B cell (primary cell): ENCODE data around the gene UTP25. TPM values are rescaled to one million over a fixed set of nuclear protein-coding genes. Genes with fewer than 3 reads are reported as not detected.

ENCODE experiments used
- ATAC-seq: fragments of 200-7000 bp; cut with Tn5 transposase; one replicate; pipeline ENCODE4 v1.10.0; 2021; ENCODE audit warnings: low read depth, mild to moderate bottlenecking, moderate number of reproducible peaks, moderate library complexity
- CTCF ChIA-PET: fragments of 350-600 bp; sonication (Branson Sonifier 250); formaldehyde crosslinking; loops from one replicate; lab custom pipeline; 2021; ENCODE audit warnings: antibody characterized with exemption, inconsistent platforms; lab: Charles Lee
- POLR2A ChIA-PET: fragments of 350-600 bp; sonication (Branson Sonifier 250); formaldehyde crosslinking; loops from one replicate; lab custom pipeline; 2021; ENCODE audit warnings: antibody characterized with exemption; lab: Charles Lee
- DNase-seq: peaks from one replicate; pipeline ENCODE4 v3.0.0; 2013
- H2AFZ ChIP-seq: 2 replicates; pipeline ENCODE4 v1.6.1; 2012; ENCODE audit warnings: mild to moderate bottlenecking, low read depth, low read length; ENCODE audit not compliant: insufficient read depth, poor library complexity, severe bottlenecking
- H3K27ac ChIP-seq, 2 donors: 1 replicate in 1 of 2; 2 replicates in 1 of 2; pipeline ENCODE4 v1.5.1; 2012 to 2013; ENCODE audit warnings: low read length in 2 of 2, mild to moderate bottlenecking in 2 of 2, moderate library complexity in 1 of 2
- H3K27me3 ChIP-seq, 4 experiments: fragments of 200-600 bp in 1 of 4; sonication (generic) in 1 of 4; replicated peaks in 1 of 4; 1 replicate in 2 of 4; 2 replicates in 2 of 4; pipeline versions ENCODE4 v1.6.1 to v1.7.0; 2013 to 2016; ENCODE audit warnings: low read length in 3 of 4, mild to moderate bottlenecking in 2 of 4, mixed read lengths in 1 of 4, moderate library complexity in 1 of 4; ENCODE audit not compliant: insufficient read depth in 4 of 4, control insufficient read depth in 3 of 4; ENCODE audit errors: control extremely low read depth in 1 of 4
- H3K36me3 ChIP-seq, 2 experiments: replicated peaks in 1 of 2; 1 replicate in 1 of 2; 2 replicates in 1 of 2; pipeline versions ENCODE4 v1.6.1 to v1.7.1; 2013; ENCODE audit warnings: low read length in 1 of 2; ENCODE audit not compliant: insufficient read depth in 2 of 2, control insufficient read depth in 1 of 2; ENCODE audit errors: control extremely low read depth in 1 of 2, extremely low read depth in 1 of 2
- H3K4me1 ChIP-seq, 2 donors: fragments of 200-600 bp in 1 of 2; sonication (generic) in 1 of 2; 1 replicate in 1 of 2; 2 replicates in 1 of 2; pipeline versions ENCODE4 v1.5.1 to v1.6.1; 2013 to 2017; ENCODE audit warnings: low read length in 2 of 2; ENCODE audit not compliant: control insufficient read depth in 2 of 2, insufficient read depth in 2 of 2
- H3K4me2 ChIP-seq: replicated peaks from 2 replicates; pipeline ENCODE3; 2012; ENCODE audit warnings: mild to moderate bottlenecking, low read depth, low read length; ENCODE audit not compliant: poor library complexity, severe bottlenecking
- H3K4me3 ChIP-seq, 5 experiments: fragments of 200-600 bp in 1 of 5; sonication (generic) in 1 of 5; 1 replicate in 3 of 5; 2 replicates in 2 of 5; pipeline versions ENCODE4 v1.5.1 to v1.7.0; 2011 to 2016; ENCODE audit warnings: low read length in 4 of 5, mild to moderate bottlenecking in 4 of 5, low read depth in 2 of 5, control low read depth in 1 of 5, moderate library complexity in 1 of 5; ENCODE audit not compliant: insufficient read depth in 1 of 5; ENCODE audit errors: control extremely low read depth in 1 of 5, extremely low read depth in 1 of 5
- H3K79me2 ChIP-seq: fragments of 200-600 bp; sonication (generic); one replicate; pipeline ENCODE4 v1.6.0; 2016; ENCODE audit warnings: low read length; ENCODE audit not compliant: control insufficient read depth, insufficient read depth
- H3K9ac ChIP-seq: fragments of 200-600 bp; sonication (generic); 2 replicates; pipeline ENCODE4 v1.6.1; 2017; ENCODE audit warnings: mild to moderate bottlenecking, low read length, moderate library complexity
- H3K9me3 ChIP-seq, 3 donors: one replicate each; pipeline versions ENCODE4 v1.6.1 to v1.7.1; 2013; ENCODE audit warnings: low read length in 2 of 3; ENCODE audit not compliant: control insufficient read depth in 2 of 3, insufficient read depth in 1 of 3; ENCODE audit errors: control extremely low read depth in 1 of 3
- H4K20me1 ChIP-seq: 2 replicates; pipeline ENCODE4 v1.6.0; 2012; ENCODE audit warnings: mild to moderate bottlenecking, low read length; ENCODE audit not compliant: insufficient read depth, control insufficient read depth, poor library complexity, severe bottlenecking
- H3K27ac Mint-ChIP-seq: one replicate; pipeline ENCODE4 v1.8.0; 2021; ENCODE audit warnings: mixed read lengths
- H3K27me3 Mint-ChIP-seq: one replicate; pipeline ENCODE4 v1.8.0; 2021; ENCODE audit warnings: mixed read lengths
- H3K4me1 Mint-ChIP-seq: one replicate; pipeline ENCODE4 v1.8.0; 2021; ENCODE audit warnings: mixed read lengths
- H3K4me3 Mint-ChIP-seq: one replicate; pipeline ENCODE4 v1.8.0; 2021; ENCODE audit warnings: mixed read lengths
- H3K9me3 Mint-ChIP-seq: one replicate; pipeline ENCODE4 v1.8.0; 2022; ENCODE audit warnings: mixed read lengths; ENCODE audit not compliant: insufficient read depth
- EZH2 ChIP-seq: IDR thresholded peaks from 2 replicates; pipeline ENCODE4 v1.6.1; 2012; ENCODE audit warnings: borderline replicate concordance, low read depth, mild to moderate bottlenecking, moderate library complexity, low read length; ENCODE audit not compliant: insufficient read depth, poor library complexity, severe bottlenecking
- WGBS: methylation state at CpG from one replicate; pipeline ENCODE4 v1.1.5; 2013; ENCODE audit warnings: missing lambda C conversion rate; ENCODE audit not compliant: insufficient coverage; 5-methylcytosine and 5-hydroxymethylcytosine counted together
- intact Hi-C: fragments of 100-400 bp; cut with micrococcal nuclease; formaldehyde crosslinking; loops from one replicate; pipeline ENCODE4 v1.10.0; 2022
- polyA plus RNA-seq: library from polyadenylated mRNA; depleted of rRNA; stranded (reverse); fragments of >200 nt; gene quantifications from 2 replicates; pipeline ENCODE4 v1.2.3, GENCODE V29; 2012
- total RNA-seq, 2 donors: library from RNA; stranded (reverse); fragments of 120-200 nt in 1 of 2; gene quantifications; 1 replicate in 1 of 2; 2 replicates in 1 of 2; pipeline versions ENCODE4 v1.2.3 to v1.2.4, GENCODE V29; 2013 to 2022
- TF ChIP-seq, protein P1 (sequence below): fragments of 200-600 bp; IDR thresholded peaks from one replicate; pipeline ENCODE4 v1.8.0; 2022; ENCODE audit warnings: antibody characterized with exemption, mild to moderate bottlenecking

The UTP25 gene
- total and polyA plus RNA-seq, 2 donors (not counting 1 experiment from before 2014, with no cell fraction given) = 6.2 to 16.6 TPM

DNA sequence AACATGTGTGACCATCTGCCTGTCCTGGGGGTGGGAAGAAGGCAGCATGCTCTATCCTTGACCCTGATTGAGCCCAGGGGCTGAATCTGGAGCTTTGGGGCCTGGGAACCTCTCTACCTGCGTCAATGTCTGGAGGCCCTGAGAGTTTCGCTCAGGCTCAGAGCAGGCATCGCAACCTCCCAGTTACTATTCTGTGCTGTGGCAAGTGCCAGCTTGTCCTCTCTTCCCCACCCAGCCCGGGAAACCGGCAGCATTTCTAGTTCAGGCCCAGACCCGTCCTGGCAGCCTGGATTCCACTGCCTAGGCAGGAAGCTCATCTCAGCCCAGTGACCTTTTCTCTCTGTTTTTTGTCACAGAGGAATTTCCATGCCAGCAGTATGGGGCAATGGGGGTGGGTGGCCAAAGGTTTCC is 11.8 kb upstream of the UTP25 start:
- POLR2A ChIA-PET = no interaction called here
- intact Hi-C loops = no loop called here
- H3K27ac Mint-ChIP-seq = no peak overlapping the region

DNA sequence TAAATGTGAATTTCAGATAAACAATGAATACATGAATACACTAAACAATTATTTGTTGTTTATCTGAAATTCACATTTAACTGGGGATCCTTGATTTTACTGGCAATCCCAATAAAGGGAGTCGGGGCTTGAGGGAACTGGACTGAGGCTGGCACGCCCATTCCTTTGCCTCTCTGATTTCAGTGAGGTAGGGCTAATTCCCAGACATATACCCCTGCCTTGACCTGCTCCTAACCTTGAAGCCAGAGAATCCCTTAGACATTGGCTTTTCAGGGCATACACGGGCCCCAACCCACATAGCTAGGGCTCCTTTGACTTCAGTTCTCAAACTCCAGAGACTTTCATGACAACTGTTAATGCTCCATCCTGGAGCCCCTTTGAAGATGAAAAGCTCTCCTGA is 10.8 kb upstream of the UTP25 start:
- no peaks in the 10 kb centered on the region for H3K9me3 ChIP-seq
- Mint-ChIP-seq H3K27ac (no peak overlapping the region), H3K4me1 (no peaks in the 10 kb centered on the region), H3K9me3 (no peaks in the 10 kb centered on the region), H3K27me3 (peaks cover 35% of the 10 kb centered on the region), H3K4me3 (no peak overlapping the region)
- H3K36me3 ChIP-seq = no peaks in the 10 kb centered on the region
- H3K4me2 ChIP-seq = no peak overlapping the region
- no peak overlapping the region for H3K9ac ChIP-seq
- no peak overlapping the region for H3K4me3 ChIP-seq
- peaks cover 0 to 13% (median 11%) of the 10 kb centered on the region in 4 experiments for H3K27me3 ChIP-seq
- TF ChIP-seq, protein P1, sequence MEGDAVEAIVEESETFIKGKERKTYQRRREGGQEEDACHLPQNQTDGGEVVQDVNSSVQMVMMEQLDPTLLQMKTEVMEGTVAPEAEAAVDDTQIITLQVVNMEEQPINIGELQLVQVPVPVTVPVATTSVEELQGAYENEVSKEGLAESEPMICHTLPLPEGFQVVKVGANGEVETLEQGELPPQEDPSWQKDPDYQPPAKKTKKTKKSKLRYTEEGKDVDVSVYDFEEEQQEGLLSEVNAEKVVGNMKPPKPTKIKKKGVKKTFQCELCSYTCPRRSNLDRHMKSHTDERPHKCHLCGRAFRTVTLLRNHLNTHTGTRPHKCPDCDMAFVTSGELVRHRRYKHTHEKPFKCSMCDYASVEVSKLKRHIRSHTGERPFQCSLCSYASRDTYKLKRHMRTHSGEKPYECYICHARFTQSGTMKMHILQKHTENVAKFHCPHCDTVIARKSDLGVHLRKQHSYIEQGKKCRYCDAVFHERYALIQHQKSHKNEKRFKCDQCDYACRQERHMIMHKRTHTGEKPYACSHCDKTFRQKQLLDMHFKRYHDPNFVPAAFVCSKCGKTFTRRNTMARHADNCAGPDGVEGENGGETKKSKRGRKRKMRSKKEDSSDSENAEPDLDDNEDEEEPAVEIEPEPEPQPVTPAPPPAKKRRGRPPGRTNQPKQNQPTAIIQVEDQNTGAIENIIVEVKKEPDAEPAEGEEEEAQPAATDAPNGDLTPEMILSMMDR = no peak
- TF ChIP-seq EZH2 = no peak
- no peaks in the 10 kb centered on the region for H3K79me2 ChIP-seq
- no peaks in the 10 kb centered on the region for H4K20me1 ChIP-seq
- H2AFZ ChIP-seq = no peak overlapping the region
- no peaks in the 10 kb centered on the region for H3K4me1 ChIP-seq
- ChIA-PET POLR2A (no interaction called here), CTCF (interaction anchor here (1.4 kb wide), 1 partner anchor 11 kb away, joined by 3 read pairs; the partner anchor contains the start of gene UTP25)
- H3K27ac ChIP-seq = no peak overlapping the region
- intact Hi-C loops = no loop called here
- no peak for ATAC-seq
- no peak for DNase-seq
- 100% methylated on average over 2 of the region's 3 CpGs for WGBS

More for the DNA sequence above, 11.8 kb upstream of the UTP25 start:
- no peak overlapping the region for H3K4me3 ChIP-seq
- no peak overlapping the region for H3K4me2 ChIP-seq
- no peaks in the 10 kb centered on the region for H3K36me3 ChIP-seq
- H3K4me1 ChIP-seq = no peaks in the 10 kb centered on the region
- no peaks in the 10 kb centered on the region for H3K9me3 ChIP-seq
- peaks cover 0 to 6% (median 4%) of the 10 kb centered on the region in 4 experiments for H3K27me3 ChIP-seq
- peaks cover 27% of the 10 kb centered on the region for H3K27me3 Mint-ChIP-seq
- H3K9me3 Mint-ChIP-seq = no peaks in the 10 kb centered on the region
- H3K79me2 ChIP-seq = no peaks in the 10 kb centered on the region
- H4K20me1 ChIP-seq = no peaks in the 10 kb centered on the region
- WGBS = 77% methylated on average over 6 of the region's 6 CpGs
- no peaks in the 10 kb centered on the region for H3K4me1 Mint-ChIP-seq
- H2AFZ ChIP-seq = no peak overlapping the region
- no peak for DNase-seq
- CTCF ChIA-PET = interaction anchor here (1.6 to 4.4 kb wide), 4 partner anchors 7 to 68 kb away, joined by 4 to 22 read pairs (median 6); no protein-coding TSS in a partner anchor
- no peak for ATAC-seq
- TF ChIP-seq EZH2 = no peak
- TF ChIP-seq, protein P1 = no peak
- H3K9ac ChIP-seq = no peak overlapping the region
- H3K4me3 Mint-ChIP-seq = no peak overlapping the region
- H3K27ac ChIP-seq = no peak overlapping the region
